Body of pancreas (tissue), 4 donors: ENCODE results near the gene IL4. TPM values are rescaled to one million over a fixed set of nuclear protein-coding genes. Genes with fewer than 3 reads are reported as not detected.

ENCODE experiments used
- ATAC-seq: fragments of 150-250 bp; one replicate; pipeline ENCODE4 v1.9.1; 2016
- DNase-seq, 4 donors: peaks; one replicate each; pipeline ENCODE4 v3.0.0-alpha.2; 2019
- H3K27ac ChIP-seq, 4 donors: fragments of 200-600 bp; sonication (generic); 1 replicate in 3 of 4; 2 replicates in 1 of 4; pipeline versions ENCODE4 v1.5.1 to v1.6.1; 2016 to 2019; ENCODE audit warnings: mild to moderate bottlenecking in 1 of 4, mixed read lengths in 1 of 4, moderate library complexity in 1 of 4
- H3K27me3 ChIP-seq, 2 donors: fragments of 200-600 bp; sonication (generic); one replicate each; pipeline ENCODE4 v1.6.0; 2016; ENCODE audit warnings: mild to moderate bottlenecking in 1 of 2
- H3K36me3 ChIP-seq, 2 donors: fragments of 200-600 bp; sonication (generic); replicated peaks in 1 of 2; 2 replicates each; pipeline ENCODE4 v1.5.1; 2016; ENCODE audit warnings: low read depth in 2 of 2; ENCODE audit not compliant: insufficient read depth in 1 of 2
- H3K4me1 ChIP-seq: fragments of 200-600 bp; sonication (generic); one replicate; pipeline ENCODE4 v1.6.0; 2016
- H3K4me3 ChIP-seq, 2 donors: fragments of 200-600 bp; sonication (generic); 1 replicate in 1 of 2; 2 replicates in 1 of 2; pipeline ENCODE4 v1.5.1; 2016 to 2019
- H3K9me3 ChIP-seq, 3 donors: fragments of 200-600 bp; sonication (generic); 1 replicate in 2 of 3; 2 replicates in 1 of 3; pipeline ENCODE4 v1.5.1; 2016
- POLR2A ChIP-seq, 3 donors: fragments of 450-650 bp; IDR thresholded peaks; one replicate each; pipeline ENCODE4 v1.6.1; 2016; ENCODE audit warnings: antibody characterized with exemption in 3 of 3, mild to moderate bottlenecking in 2 of 3
- WGBS, 2 donors: methylation state at CpG; one replicate each; pipeline ENCODE4 v1.1.5; 2017; 5-methylcytosine and 5-hydroxymethylcytosine counted together
- intact Hi-C: fragments of 100-400 bp; cut with DNase I; formaldehyde crosslinking; loops from one replicate; pipeline ENCODE4 v1.15.1; 2023
- total RNA-seq, 2 donors: library from RNA; depleted of rRNA; stranded (reverse); fragments of >200 nt; gene quantifications; one replicate each; pipeline ENCODE4 v1.1.0, GENCODE V29; 2016
- TF ChIP-seq, protein P1 (sequence below), 7 experiments: fragments of 450-650 bp in 4 of 7; fragments of 200-600 bp in 3 of 7; sonication (generic) in 3 of 7; IDR thresholded peaks; one replicate each; pipeline ENCODE4 v1.5.1; 2016 to 2019; ENCODE audit warnings: antibody characterized with exemption in 7 of 7

IL4 gene
- total RNA-seq, 2 donors from 2014 or later = not detected

DNA sequence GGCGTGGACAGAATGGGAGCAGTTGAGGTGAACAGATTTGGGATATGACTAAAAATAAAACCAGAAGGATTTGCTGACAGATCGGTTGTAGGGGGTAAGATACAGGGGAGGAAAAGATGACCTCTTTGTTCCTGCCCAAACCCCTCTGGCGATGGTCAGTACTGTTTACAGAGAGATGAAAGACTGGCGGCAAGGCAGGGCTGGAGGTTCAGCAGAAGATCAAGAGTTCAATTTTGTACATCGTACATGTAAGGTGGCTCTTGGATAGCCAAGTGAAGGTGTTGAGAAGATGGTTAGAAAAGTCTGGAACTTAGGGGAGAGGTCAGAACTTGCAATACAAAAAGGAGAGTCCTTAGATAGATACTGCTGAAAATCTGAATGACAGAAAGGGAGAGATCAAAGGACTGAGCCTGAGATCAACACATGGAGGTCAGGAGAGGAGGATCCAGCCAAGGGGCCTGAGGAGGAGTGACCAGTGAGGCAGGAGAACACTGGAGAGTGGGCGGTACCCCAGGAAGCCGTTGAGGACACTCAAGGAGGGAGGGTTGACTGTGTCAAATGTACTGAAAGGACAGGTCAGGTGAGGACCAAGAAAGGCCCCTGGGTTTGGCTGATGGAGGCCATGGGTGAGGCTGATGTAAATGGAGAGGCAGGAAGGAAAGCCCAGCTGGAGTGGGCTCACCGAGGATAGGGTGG is 7.1 kb downstream of the IL4 start:
- DNase-seq (no peak), ATAC-seq (no peak)
- no peak for TF ChIP-seq POLR2A (IDR thresholded peaks at IDR 0.05)
- TF ChIP-seq, protein P1, sequence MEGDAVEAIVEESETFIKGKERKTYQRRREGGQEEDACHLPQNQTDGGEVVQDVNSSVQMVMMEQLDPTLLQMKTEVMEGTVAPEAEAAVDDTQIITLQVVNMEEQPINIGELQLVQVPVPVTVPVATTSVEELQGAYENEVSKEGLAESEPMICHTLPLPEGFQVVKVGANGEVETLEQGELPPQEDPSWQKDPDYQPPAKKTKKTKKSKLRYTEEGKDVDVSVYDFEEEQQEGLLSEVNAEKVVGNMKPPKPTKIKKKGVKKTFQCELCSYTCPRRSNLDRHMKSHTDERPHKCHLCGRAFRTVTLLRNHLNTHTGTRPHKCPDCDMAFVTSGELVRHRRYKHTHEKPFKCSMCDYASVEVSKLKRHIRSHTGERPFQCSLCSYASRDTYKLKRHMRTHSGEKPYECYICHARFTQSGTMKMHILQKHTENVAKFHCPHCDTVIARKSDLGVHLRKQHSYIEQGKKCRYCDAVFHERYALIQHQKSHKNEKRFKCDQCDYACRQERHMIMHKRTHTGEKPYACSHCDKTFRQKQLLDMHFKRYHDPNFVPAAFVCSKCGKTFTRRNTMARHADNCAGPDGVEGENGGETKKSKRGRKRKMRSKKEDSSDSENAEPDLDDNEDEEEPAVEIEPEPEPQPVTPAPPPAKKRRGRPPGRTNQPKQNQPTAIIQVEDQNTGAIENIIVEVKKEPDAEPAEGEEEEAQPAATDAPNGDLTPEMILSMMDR (IDR thresholded peaks at IDR 0.05) = no peak
- Histone ChIP-seq H3K27me3 (no peaks in the 10 kb centered on the region), H3K27ac (no peak overlapping the region), H3K36me3 (no peaks in the 10 kb centered on the region), H3K9me3 (no peaks in the 10 kb centered on the region), H3K4me1 (no peaks in the 10 kb centered on the region), H3K4me3 (no peak overlapping the region)
- intact Hi-C loops = no loop called here
- 84 to 86% methylated on average over 8 of the region's 8 CpGs for WGBS, 2 donors

- ATAC-seq = no peak
- DNase-seq = no peak
- no peak overlapping the region for H3K27ac ChIP-seq
- no peak overlapping the region for H3K4me3 ChIP-seq
- no peaks in the 10 kb centered on the region for H3K27me3 ChIP-seq
- WGBS, 2 donors = 84 to 91% methylated on average over 2 of the region's 2 CpGs
- TF ChIP-seq POLR2A (IDR thresholded peaks at IDR 0.05) = no peak
- TF ChIP-seq, protein P1 (IDR thresholded peaks at IDR 0.05) = no peak
- H3K4me1 ChIP-seq = no peaks in the 10 kb centered on the region
- no peaks in the 10 kb centered on the region for H3K9me3 ChIP-seq
- intact Hi-C loops = no loop called here
- H3K36me3 ChIP-seq = no peaks in the 10 kb centered on the region
Measured at GRCh38 chr5:132681476-132681831, 7.7 kb downstream of the IL4 start.

- ATAC-seq (no peak), DNase-seq (no peak)
- no peak for TF ChIP-seq POLR2A (IDR thresholded peaks at IDR 0.05)
- TF ChIP-seq, protein P1 (IDR thresholded peaks at IDR 0.05) = no peak
- H3K27ac ChIP-seq = no peak overlapping the region
- H3K9me3 ChIP-seq = no peaks in the 10 kb centered on the region
- intact Hi-C loops = no loop called here
- no peaks in the 10 kb centered on the region for H3K4me1 ChIP-seq
- H3K27me3 ChIP-seq = no peaks in the 10 kb centered on the region
- no peak overlapping the region for H3K4me3 ChIP-seq
- WGBS, 2 donors = 95 to 96% methylated on average over 4 of the region's 4 CpGs
- no peaks in the 10 kb centered on the region for H3K36me3 ChIP-seq
Measured at GRCh38 chr5:132681983-132682382, 8.2 kb downstream of the IL4 start.

DNA sequence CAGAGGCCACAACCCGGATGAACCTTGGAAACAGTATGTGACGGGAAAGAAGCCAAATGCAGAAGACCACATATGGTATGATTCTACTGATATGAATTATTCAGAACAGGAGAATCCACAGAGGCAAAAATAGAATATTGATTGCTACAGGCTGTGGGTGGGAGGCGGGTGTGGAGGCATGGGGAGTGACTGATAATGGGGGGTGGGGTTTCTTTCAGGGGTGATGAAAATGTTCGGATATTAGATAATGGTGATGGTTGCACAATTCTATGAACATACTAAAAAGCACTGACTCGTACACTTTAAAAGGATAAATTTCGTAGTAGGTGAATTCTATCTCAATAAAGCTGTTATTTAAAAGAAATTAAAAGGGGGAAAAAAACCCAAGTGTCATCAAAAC is 10.7 kb downstream of the IL4 start:
- TF ChIP-seq, protein P1 (IDR thresholded peaks at IDR 0.05) = no peak
- TF ChIP-seq POLR2A (IDR thresholded peaks at IDR 0.05) = no peak
- H3K9me3 ChIP-seq = no peaks in the 10 kb centered on the region
- no peak overlapping the region for H3K27ac ChIP-seq
- no peaks in the 10 kb centered on the region for H3K27me3 ChIP-seq
- no peaks in the 10 kb centered on the region for H3K4me1 ChIP-seq
- DNase-seq (no peak), ATAC-seq (no peak)
- intact Hi-C loops = no loop called here
- H3K36me3 ChIP-seq = no peaks in the 10 kb centered on the region
- no peak overlapping the region for H3K4me3 ChIP-seq
- WGBS, 2 donors = 71 to 85% methylated on average over 6 of the region's 6 CpGs
